HG03378 (cell line): ENCODE data around the gene MAPK12.

ENCODE experiments used
- ATAC-seq: cut with Tn5 transposase; IDR thresholded peaks from one replicate; pipeline ENCODE4 v1.9.1; 2021; ENCODE audit warnings: mild to moderate bottlenecking, moderate library complexity; ENCODE audit not compliant: unreplicated experiment

MAPK12 gene

GRCh38 chr22:50299785-50300619 is 38.5 kb upstream of the MAPK12 start:
- ATAC-seq = no peak

GRCh38 chr22:50298937-50299784 is 37.7 kb upstream of the MAPK12 start:
- no peak for ATAC-seq

- ATAC-seq = no peak
Measured at GRCh38 chr22:50298266-50298637, 36.8 kb upstream of the MAPK12 start.

GRCh38 chr22:50297510-50298265 is 36.2 kb upstream of the MAPK12 start:
- no peak for ATAC-seq

- no peak for ATAC-seq
Measured at GRCh38 chr22:50296658-50297490, 35.4 kb upstream of the MAPK12 start.

GRCh38 chr22:50294319-50294656 is 32.8 kb upstream of the MAPK12 start:
- no peak for ATAC-seq

GRCh38 chr22:50293441-50294318 is 32.2 kb upstream of the MAPK12 start:
- no peak for ATAC-seq

- no peak for ATAC-seq
Measured at GRCh38 chr22:50292643-50293440, 31.4 kb upstream of the MAPK12 start.

- ATAC-seq = no peak
Measured at GRCh38 chr22:50289942-50290630, 28.6 kb upstream of the MAPK12 start.

GRCh38 chr22:50289151-50289941 is 27.9 kb upstream of the MAPK12 start:
- no peak for ATAC-seq

- no peak for ATAC-seq
Measured at GRCh38 chr22:50287731-50288130, 26.2 kb upstream of the MAPK12 start.

- ATAC-seq = no peak
Measured at GRCh38 chr22:50286701-50287318, 25.3 kb upstream of the MAPK12 start.

GRCh38 chr22:50286275-50286674 is 24.8 kb upstream of the MAPK12 start:
- no peak for ATAC-seq

- ATAC-seq = no peak
Measured at GRCh38 chr22:50285568-50286229, 24.2 kb upstream of the MAPK12 start.

GRCh38 chr22:50284479-50284878 is 23.0 kb upstream of the MAPK12 start:
- no peak for ATAC-seq

GRCh38 chr22:50283821-50284220 is 22.3 kb upstream of the MAPK12 start:
- ATAC-seq = no peak
